H9 (cell line): ENCODE measurements around the gene SMC4. TPM values are rescaled to one million over a fixed set of nuclear protein-coding genes. Genes with fewer than 3 reads are reported as not detected.

ENCODE experiments used
- DNase-seq: peaks from one replicate; pipeline ENCODE4 v3.0.0-alpha.2; 2017
- H2AFZ ChIP-seq: one replicate; pipeline ENCODE4 v1.6.1; 2013; ENCODE audit warnings: mild to moderate bottlenecking, low read length, control low read depth, moderate library complexity
- H2AK5ac ChIP-seq: 2 replicates; pipeline ENCODE4 v1.6.1; 2013; ENCODE audit warnings: low read length, control low read depth, mixed read lengths; ENCODE audit not compliant: insufficient read length
- H2BK120ac ChIP-seq: one replicate; pipeline ENCODE4 v1.6.1; 2013; ENCODE audit warnings: low read depth, mild to moderate bottlenecking, low read length, control low read depth, inconsistent platforms; ENCODE audit not compliant: poor library complexity, severe bottlenecking
- H2BK12ac ChIP-seq: 2 replicates; pipeline ENCODE4 v1.6.1; 2013; ENCODE audit warnings: low read length, control low read depth, mixed read lengths, low read depth; ENCODE audit not compliant: insufficient read length
- H2BK15ac ChIP-seq: 2 replicates; pipeline ENCODE4 v1.6.1; 2013; ENCODE audit warnings: low read depth, low read length, control low read depth
- H2BK20ac ChIP-seq: one replicate; pipeline ENCODE4 v1.6.1; 2013; ENCODE audit warnings: low read depth, mild to moderate bottlenecking, low read length, control low read depth, inconsistent platforms; ENCODE audit not compliant: poor library complexity, severe bottlenecking
- H2BK5ac ChIP-seq: 2 replicates; pipeline ENCODE4 v1.6.1; 2013; ENCODE audit warnings: low read length, control low read depth, mixed read lengths; ENCODE audit not compliant: insufficient read length
- H3K14ac ChIP-seq: 2 replicates; pipeline ENCODE4 v1.6.1; 2013; ENCODE audit warnings: low read length, control low read depth; ENCODE audit not compliant: insufficient read depth
- H3K18ac ChIP-seq: 2 replicates; pipeline ENCODE4 v1.6.1; 2013; ENCODE audit warnings: low read depth, mild to moderate bottlenecking, mixed read lengths, low read length, control low read depth; ENCODE audit not compliant: insufficient read length
- H3K23ac ChIP-seq: 2 replicates; pipeline ENCODE4 v1.6.1; 2013; ENCODE audit warnings: low read length, control low read depth, mixed read lengths, low read depth; ENCODE audit not compliant: insufficient read length
- H3K23me2 ChIP-seq: 2 replicates; pipeline ENCODE4 v1.6.1; 2013; ENCODE audit warnings: low read depth, mild to moderate bottlenecking, mixed read lengths, low read length, control low read depth; ENCODE audit not compliant: insufficient read length, poor library complexity, severe bottlenecking
- H3K27ac ChIP-seq: 2 replicates; pipeline ENCODE4 v1.5.1; 2013; ENCODE audit warnings: low read length, control low read depth, mixed read lengths, low read depth; ENCODE audit not compliant: insufficient read length
- H3K27me3 ChIP-seq: 2 replicates; pipeline ENCODE4 v1.6.1; 2013; ENCODE audit warnings: low read length, control low read depth, inconsistent platforms; ENCODE audit not compliant: insufficient read depth
- H3K4ac ChIP-seq: 2 replicates; pipeline ENCODE4 v1.6.1; 2013; ENCODE audit warnings: low read depth, mild to moderate bottlenecking, control low read depth, inconsistent platforms, low read length, moderate library complexity
- H3K4me1 ChIP-seq: 2 replicates; pipeline ENCODE4 v1.6.1; 2013; ENCODE audit warnings: low read length, control low read depth, inconsistent platforms; ENCODE audit not compliant: insufficient read depth
- H3K4me2 ChIP-seq: 2 replicates; pipeline ENCODE4 v1.6.1; 2013; ENCODE audit warnings: low read length, control low read depth, mixed read lengths; ENCODE audit not compliant: insufficient read length, insufficient read depth
- H3K56ac ChIP-seq: 2 replicates; pipeline ENCODE4 v1.6.1; 2013; ENCODE audit warnings: low read depth, mild to moderate bottlenecking, mixed read lengths, low read length, control low read depth; ENCODE audit not compliant: insufficient read length
- H3K79me1 ChIP-seq: 2 replicates; pipeline ENCODE4 v1.6.1; 2013; ENCODE audit warnings: low read depth, mild to moderate bottlenecking, moderate library complexity, low read length, control low read depth, inconsistent platforms; ENCODE audit not compliant: insufficient read depth, poor library complexity, severe bottlenecking
- H3K79me2 ChIP-seq: 2 replicates; pipeline ENCODE4 v1.6.1; 2013; ENCODE audit warnings: low read length, control low read depth, inconsistent platforms; ENCODE audit not compliant: insufficient read depth
- H3K9ac ChIP-seq: 2 replicates; pipeline ENCODE4 v1.6.1; 2013; ENCODE audit warnings: low read length, control low read depth, mixed read lengths; ENCODE audit not compliant: insufficient read length; ENCODE audit errors: extremely low read depth
- H3K9me3 ChIP-seq: one replicate; pipeline ENCODE4 v1.6.1; 2013; ENCODE audit warnings: low read depth, low read length, inconsistent platforms; ENCODE audit not compliant: control insufficient read depth
- H3T11ph ChIP-seq: one replicate; pipeline ENCODE4 v1.6.1; 2013; ENCODE audit warnings: mild to moderate bottlenecking, low read length, control low read depth, inconsistent platforms
- H4K20me1 ChIP-seq: one replicate; pipeline ENCODE4 v1.6.1; 2013; ENCODE audit not compliant: control insufficient read depth, insufficient read length, insufficient read depth
- H4K5ac ChIP-seq: 2 replicates; pipeline ENCODE4 v1.6.1; 2013; ENCODE audit warnings: low read depth, mild to moderate bottlenecking, mixed read lengths, low read length, control low read depth; ENCODE audit not compliant: insufficient read length
- H4K8ac ChIP-seq: replicated peaks from 2 replicates; pipeline ENCODE4 v1.6.1; 2013; ENCODE audit warnings: low read length, control low read depth, mixed read lengths, low read depth; ENCODE audit not compliant: insufficient read length
- H4K91ac ChIP-seq: 2 replicates; pipeline ENCODE4 v1.6.1; 2013; ENCODE audit warnings: low read depth, mild to moderate bottlenecking, moderate library complexity, mixed read lengths, low read length, control low read depth; ENCODE audit not compliant: insufficient read length
- H3K27ac Mint-ChIP-seq, 3 experiments: 2 replicates in 2 of 3; 3 replicates in 1 of 3; pipeline ENCODE4 v1.8.0; 2020 to 2021; ENCODE audit warnings: mixed read lengths in 3 of 3, mild to moderate bottlenecking in 1 of 3, moderate library complexity in 1 of 3
- H3K27me3 Mint-ChIP-seq: 2 replicates; pipeline ENCODE4 v1.8.0; 2021; ENCODE audit warnings: low read depth, mild to moderate bottlenecking, moderate library complexity, mixed read lengths
- H3K36me3 Mint-ChIP-seq, 3 experiments: 2 replicates in 2 of 3; 3 replicates in 1 of 3; pipeline ENCODE4 v1.8.0; 2020 to 2021; ENCODE audit warnings: low read depth in 3 of 3, mixed read lengths in 3 of 3; ENCODE audit not compliant: insufficient read depth in 1 of 3
- H3K4me1 Mint-ChIP-seq, 2 experiments: 2 replicates each; pipeline ENCODE4 v1.8.0; 2020; ENCODE audit warnings: mixed read lengths in 2 of 2
- H3K4me3 Mint-ChIP-seq, 2 experiments: 2 replicates in 1 of 2; 3 replicates in 1 of 2; pipeline ENCODE4 v1.8.0; 2020 to 2021; ENCODE audit warnings: mild to moderate bottlenecking in 2 of 2, mixed read lengths in 2 of 2, moderate library complexity in 1 of 2
- H3K9me3 Mint-ChIP-seq, 2 experiments: 2 replicates in 1 of 2; 3 replicates in 1 of 2; pipeline ENCODE4 v1.8.0; 2020; ENCODE audit warnings: mild to moderate bottlenecking in 2 of 2, mixed read lengths in 2 of 2, moderate library complexity in 1 of 2
- CTCF ChIP-seq: fragments of 200-600 bp; sonication (generic); conservative IDR thresholded peaks from 3 replicates; pipeline ENCODE4 v1.8.0; 2021; ENCODE audit warnings: antibody characterized with exemption, mild to moderate bottlenecking
- WGBS: extraction: QIAGEN DNeasy Blood & Tissue Kit; methylation state at CpG from one replicate; pipeline ENCODE4 v1.1.7; 2013; ENCODE audit warnings: missing lambda C conversion rate, low lambda C conversion rate, mixed read lengths; ENCODE audit not compliant: insufficient read length; ENCODE audit errors: extremely low coverage; 5-methylcytosine and 5-hydroxymethylcytosine counted together
- total RNA-seq: library from RNA; stranded (reverse); gene quantifications from 2 replicates; pipeline ENCODE4 v1.2.1, GENCODE V29; 2021

The SMC4 gene
- total RNA-seq, 1 experiment from 2014 or later: 130 TPM

DNA sequence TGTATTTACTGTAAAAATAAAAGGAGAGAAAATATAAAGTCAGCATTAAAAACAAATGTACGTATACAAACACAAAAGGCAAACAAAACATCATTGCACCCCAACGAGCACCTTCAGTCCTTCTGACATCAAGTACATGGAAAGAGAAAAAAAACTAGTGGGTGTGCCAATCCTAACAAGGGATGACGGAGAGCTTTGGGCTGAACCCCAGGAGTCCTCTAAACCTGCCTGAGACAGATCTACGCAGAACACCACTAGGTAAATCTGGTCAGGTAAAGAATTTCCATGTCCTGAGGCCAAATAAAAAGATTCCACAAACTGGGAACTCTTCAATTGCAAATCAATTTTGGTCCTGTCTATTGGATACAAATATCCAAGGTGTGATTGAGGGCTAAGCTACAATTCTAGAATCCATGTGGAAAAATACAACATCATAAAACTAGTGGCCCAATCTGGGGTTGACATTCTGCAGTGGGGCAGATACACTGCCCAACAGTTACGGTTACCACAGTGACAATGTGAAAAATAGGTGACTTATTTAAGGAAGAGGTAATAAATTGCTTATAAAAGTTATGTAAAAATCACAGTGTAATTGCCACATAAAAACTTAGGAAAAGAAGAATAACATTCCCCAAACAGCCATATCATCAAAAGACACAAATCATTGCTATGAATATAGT, 14.7 kb upstream of the SMC4 start:
- no peaks in the 10 kb centered on the region for H3K9me3 Mint-ChIP-seq
- Histone ChIP-seq H3K14ac (no peak overlapping the region), H3K23ac (no peak overlapping the region), H2AK5ac (no peak overlapping the region), H4K5ac (no peak overlapping the region), H3K23me2 (no peaks in the 10 kb centered on the region), H3K56ac (no peak overlapping the region), H2BK15ac (no peak overlapping the region), H2BK5ac (no peak overlapping the region), H3T11ph (no peak overlapping the region), H3K4me1 (no peaks in the 10 kb centered on the region; the same call in 1 of the 2 replicates), H3K27ac (no peak overlapping the region), H4K8ac (no peak overlapping the region), H3K9me3 (no peaks in the 10 kb centered on the region), H3K4me2 (no peak overlapping the region), H3K27me3 (no peaks in the 10 kb centered on the region), H3K79me2 (no peaks in the 10 kb centered on the region; the same call in 1 of the 2 replicates), H4K91ac (no peak overlapping the region), H2BK20ac (no peak overlapping the region), H2BK120ac (no peak overlapping the region), H2BK12ac (no peak overlapping the region), H3K79me1 (peaks cover 2% of the 10 kb centered on the region), H4K20me1 (no peaks in the 10 kb centered on the region), H2AFZ (no peak overlapping the region), H3K18ac (no peak overlapping the region), H3K9ac (no peak overlapping the region), H3K4ac (no peak overlapping the region)
- H3K4me3 Mint-ChIP-seq: no peak overlapping the region
- peak overlapping the region in 2 of 3 experiments; percentile 4 to 78; a peak in 2 of 7 replicates for H3K27ac Mint-ChIP-seq
- H3K27me3 Mint-ChIP-seq: no peaks in the 10 kb centered on the region
- no CpG with 5 or more reads among the region's 5 CpGs for WGBS
- H3K36me3 Mint-ChIP-seq: peaks cover 0 to 3% (median 0%) of the 10 kb centered on the region in 3 experiments; a peak in 1 of 7 replicates
- H3K4me1 Mint-ChIP-seq: peaks cover 17 to 19% of the 10 kb centered on the region in 2 experiments
- TF ChIP-seq CTCF: no peak
- no peak for DNase-seq
